ENCODE data around the gene SRL.
"Not testable (repeated sequence)": the region's sequence is repeated elsewhere in the genome, so short reads cannot be mapped to it uniquely, and the experiment has no call there.

The SRL gene

DNA sequence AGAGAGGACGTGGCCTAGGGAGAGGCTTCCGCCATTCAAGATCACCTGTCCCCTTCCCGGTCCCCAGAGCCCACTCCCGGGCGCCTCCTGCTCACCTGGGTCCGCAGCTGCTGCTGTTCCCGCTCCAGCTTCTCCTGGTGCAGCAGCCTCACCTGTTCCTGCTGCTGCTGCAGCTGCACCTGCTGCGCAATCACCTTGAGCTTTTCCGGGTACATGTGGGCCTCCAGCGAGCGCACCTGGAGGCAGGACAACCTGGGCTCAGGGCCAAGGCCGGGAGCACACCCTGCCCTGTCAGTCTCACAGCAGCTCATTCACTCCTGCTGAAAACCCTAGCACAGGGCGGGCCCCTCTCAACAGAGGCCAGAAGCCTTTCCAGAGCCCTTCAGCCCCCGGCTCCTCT is 18.5 kb upstream of the SRL start:
- DNase-seq: no peak

GRCh38 chr16:4257646-4258556 is 16.0 kb upstream of the SRL start:
- DNase-seq: no peak

DNA sequence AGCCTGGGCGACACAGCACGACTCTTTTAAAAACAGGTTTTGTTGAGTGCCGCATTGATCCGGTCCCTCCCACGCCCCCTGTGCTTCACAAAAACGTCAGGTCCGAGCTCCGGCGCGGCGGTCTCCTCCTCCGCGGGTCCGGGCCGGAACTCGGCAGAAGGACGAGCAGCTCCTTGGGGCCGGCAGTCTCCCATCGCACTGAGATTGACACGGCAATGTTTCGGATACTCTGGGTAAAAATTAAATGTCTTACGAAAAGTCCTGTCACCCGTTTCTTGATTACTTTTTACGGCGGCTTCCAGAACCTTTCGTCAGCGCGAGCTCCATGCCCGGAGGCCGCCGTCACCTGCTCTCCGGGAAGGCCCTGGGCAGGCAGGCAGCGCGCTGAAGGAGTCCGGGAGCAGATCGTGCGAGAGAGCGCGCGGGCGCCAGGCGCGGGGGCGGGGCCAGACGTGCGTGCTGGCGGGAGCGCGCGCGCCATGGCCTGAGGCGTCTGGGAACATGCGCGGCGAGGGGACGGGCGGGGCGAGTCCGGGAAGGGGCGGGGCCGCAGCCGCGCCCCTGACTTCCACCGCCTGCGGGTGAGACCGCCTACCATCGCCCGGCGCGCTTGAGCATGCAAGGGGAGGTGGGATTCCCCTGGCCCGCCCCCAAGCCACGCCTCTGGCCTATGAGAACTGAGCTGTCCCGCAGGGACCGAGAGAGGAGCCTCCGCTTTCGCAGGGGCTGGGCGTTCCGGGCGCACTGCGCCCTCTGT is 11.7 kb upstream of the SRL start:
- DNase-seq: peak; percentile 99 to 100 (median 99)

DNA sequence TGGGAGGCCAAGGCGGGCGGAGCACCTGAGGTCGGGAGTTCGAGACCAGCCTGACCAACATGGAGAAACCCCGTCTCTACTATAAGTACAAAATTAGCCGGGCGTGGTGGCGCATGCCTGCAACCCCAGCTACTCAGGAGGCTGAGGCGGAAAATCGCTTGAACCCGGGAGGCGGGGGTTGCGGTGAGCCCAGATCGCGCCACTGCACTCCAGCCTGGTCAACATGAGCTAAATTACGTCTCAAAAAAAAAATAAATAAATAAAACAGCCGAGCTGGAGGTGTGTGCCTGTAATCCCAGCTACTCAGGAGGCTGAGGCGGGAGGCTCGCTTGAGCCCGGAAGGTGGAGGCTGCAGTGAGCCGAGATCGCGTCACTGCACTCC is 11.1 kb upstream of the SRL start:
- DNase-seq: not testable (repeated sequence)

DNA sequence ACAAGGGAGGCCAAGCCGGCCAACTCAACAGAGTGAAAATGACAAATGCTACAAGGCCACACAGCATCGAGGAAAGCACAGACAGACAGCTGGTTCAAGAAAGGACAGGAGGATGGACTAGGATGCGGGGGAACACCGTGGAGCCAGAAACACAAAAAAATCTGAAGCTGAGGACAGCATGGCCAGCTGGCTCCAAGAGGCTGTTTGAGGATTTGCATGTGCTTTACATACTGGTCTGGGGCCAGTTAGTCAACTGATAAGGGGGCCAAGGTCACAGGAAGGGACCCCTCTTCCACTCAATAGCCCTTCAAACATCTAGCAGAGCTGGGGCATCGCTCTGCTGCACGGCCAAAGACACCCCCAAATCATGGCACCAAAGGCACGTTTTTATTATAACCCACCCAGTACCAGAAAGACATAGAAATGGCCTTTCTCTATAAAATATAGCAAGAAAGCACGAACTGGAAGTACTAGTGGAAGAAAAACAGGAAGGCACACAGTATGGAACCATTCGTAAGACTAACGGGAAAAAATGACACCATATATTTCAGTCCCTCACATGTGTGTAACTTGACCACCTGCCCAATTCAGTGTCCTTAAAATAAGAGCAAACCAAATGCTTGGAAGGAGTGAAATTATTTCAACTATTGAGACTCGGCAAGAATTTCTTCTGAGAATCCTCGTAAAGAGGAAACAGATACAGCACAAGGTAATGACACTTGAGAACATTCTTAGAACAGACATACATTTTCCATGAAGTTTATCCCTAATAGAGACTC is 7.8 kb upstream of the SRL start:
- DNase-seq: no peak

DNA sequence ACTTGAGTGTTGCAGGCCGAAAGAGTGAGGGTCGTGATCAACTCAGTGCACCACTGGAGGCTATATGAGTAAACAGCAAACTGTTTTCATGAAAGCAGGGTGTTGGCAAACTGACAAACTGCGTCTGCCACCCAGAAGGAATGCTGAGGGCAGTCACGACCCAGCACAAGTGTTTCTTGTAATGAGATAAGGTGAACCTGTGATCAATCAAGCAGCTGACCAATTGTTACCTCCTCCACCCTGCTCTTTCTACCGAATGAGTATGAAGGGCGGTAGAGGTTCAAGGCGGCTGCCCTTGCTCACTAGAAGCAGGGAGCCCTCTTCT is 5.5 kb upstream of the SRL start:
- no peak for DNase-seq

DNA sequence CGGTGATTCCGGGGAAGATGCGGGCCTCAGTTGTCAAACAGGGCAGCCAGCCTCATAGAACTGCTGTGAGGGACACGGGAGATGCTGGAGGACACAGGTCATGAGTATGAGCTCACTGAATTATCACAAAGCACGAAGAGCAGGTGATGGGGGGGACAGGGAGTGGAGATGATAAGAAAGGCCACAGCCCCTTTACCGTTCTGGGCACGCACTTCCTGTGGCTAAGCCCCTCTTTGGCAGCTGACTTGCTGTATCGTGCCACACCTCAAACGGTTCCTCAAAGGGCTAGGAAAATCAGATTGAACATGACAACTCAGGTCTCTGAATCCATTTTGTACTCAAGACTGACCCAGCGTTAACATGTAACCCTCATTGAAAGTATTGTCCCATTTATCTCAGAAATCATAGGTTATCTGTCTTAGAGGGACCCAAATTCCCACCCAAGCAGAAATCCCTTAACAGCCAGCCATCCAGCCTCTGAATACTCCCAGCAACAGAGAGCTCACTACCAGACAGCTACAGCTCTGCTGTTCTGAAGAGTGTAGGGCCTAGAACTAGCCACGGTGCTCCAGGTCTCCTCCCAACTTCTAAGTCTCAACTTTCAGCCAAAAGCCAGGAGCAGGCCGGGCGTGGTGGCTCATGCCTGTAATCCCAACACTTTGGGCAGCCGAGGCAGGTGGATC is 5.0 kb upstream of the SRL start:
- no peak for DNase-seq

DNA sequence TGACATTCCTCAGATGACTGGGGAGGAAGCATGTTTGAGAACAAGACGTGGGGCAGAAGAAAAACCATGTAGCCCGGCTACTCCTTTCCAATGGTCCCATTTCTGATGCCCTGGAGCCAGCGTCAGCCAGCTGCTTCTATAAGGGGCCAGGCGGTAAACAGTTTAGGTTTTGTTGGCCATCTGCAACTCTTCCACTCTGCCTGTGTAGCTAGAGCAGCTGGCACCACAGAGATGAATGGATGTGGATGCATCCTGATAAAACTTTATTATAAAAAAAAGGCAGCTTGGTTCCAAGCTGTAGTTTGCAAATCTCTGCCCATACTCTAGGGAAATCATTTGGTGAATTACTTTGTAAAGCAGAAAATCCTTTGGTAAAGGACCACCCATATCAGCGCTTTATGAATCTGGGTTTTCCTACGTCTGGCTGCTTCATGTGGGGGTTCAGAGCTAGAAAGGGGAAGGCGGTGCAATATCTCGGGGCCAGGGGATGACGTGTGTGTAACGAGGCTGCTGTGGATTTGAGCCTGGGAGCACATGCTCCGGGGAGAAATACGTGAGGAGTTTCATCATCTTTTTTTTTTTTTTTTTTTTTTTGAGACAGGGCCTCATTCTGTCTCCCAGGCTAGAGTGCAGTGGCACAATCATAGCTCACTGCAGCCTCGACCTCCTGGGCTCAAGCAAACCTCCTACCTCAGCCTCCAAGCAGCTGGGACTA is 3.4 kb upstream of the SRL start:
- DNase-seq: no peak

- DNase-seq: no peak
These were observed 2.6 kb upstream of the SRL start for GRCh38 chr16:4244254-4245076.

DNA sequence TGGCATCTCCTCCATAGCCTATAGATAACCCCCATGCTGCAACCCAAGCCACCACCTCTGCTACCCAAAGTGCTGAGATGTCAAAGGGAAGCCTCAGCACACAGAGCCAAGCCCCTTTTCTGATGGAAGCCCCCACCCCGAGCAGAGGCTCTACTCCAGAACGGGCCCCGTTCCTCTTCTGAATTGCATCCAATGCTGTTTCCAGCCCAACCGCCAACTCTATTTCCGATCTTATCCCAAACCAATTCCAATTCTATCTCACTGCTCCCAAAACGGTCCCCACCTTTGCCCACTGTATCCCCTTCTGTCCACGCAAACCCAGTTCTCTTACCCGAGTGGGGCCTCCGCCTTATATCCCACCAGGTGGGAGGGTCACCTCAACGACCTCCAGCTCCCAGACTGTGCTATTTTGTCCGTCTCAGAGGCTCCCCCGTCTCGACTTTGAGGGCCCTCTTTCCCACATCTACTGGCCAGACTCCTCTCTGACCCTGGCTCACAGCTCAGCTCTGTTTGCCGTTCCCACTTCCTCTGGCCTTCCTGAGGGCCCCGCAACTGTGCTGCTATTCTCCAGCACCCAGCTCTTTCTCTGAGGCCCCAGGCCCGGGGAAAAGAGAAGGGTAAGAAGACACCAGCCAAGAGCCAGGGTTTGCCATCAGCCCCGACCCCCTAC is 487 bp downstream of the SRL start:
- DNase-seq: no peak

- DNase-seq: no peak
These were observed 1.3 kb downstream of the SRL start for GRCh38 chr16:4240624-4241023.

DNA sequence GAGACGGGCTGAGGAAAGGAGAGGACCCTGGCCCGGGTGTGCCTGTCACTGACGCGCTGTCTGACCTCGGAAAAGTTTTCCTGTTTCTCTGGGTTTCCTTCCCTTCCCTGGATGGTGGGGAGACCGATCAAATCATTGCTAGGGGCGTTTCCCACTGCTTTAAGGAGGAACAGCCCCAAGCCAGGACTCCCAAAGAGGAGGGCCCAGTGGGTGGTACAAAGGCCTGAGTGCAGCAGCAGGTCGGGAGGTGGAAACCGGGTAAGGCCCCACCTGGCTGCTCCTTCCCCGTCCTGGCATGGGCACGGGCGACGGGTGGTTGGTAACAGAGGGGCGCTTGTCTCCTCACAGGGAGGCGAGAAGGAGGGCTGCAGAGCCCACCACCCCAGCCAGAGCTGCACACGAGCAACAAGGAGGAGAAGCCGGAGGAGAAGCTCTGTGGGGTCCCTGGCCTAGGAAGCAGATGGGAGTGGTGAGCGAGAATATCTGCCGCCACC is 2.2 kb downstream of the SRL start:
- DNase-seq: no peak

DNA sequence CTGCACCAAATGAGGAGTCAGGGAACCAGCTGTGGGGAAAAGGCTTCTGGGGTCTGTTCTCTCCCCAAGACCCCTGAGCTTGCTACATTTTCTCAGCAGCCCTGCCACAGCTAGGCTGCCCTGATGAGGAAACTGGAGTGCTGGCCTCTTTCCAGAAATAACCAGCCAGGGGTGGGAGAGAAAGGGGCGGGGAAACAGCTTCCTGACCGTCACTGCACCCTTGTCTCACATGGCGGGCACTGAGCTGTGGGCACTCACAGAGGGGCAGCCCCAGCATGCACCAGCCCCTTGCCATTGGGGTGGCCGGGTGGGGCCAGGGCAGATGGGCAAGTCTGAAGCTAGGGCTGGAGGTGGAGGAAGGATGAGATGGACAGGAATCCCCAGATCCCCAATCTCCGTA is 2.9 kb downstream of the SRL start:
- no peak for DNase-seq

DNA sequence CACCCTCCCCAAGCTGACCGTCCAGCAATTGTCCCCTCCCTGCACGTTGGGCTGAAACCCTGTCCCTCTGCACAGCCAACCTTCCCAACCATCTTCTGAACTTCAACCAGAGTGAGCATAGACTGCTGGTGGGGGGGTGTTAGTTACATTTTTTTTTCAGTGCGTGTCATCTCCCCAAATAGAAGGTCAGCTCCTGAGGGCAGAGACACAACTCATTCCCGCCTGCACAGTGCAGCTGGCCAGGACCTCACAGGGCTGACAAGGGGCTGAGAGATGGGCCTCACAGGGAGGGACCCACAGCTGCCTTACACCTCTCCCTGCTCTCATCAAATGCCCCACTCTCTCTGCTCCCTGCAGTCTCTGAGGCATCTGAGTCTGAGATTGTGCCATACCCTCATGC is 8.4 kb downstream of the SRL start:
- no peak for DNase-seq

DNA sequence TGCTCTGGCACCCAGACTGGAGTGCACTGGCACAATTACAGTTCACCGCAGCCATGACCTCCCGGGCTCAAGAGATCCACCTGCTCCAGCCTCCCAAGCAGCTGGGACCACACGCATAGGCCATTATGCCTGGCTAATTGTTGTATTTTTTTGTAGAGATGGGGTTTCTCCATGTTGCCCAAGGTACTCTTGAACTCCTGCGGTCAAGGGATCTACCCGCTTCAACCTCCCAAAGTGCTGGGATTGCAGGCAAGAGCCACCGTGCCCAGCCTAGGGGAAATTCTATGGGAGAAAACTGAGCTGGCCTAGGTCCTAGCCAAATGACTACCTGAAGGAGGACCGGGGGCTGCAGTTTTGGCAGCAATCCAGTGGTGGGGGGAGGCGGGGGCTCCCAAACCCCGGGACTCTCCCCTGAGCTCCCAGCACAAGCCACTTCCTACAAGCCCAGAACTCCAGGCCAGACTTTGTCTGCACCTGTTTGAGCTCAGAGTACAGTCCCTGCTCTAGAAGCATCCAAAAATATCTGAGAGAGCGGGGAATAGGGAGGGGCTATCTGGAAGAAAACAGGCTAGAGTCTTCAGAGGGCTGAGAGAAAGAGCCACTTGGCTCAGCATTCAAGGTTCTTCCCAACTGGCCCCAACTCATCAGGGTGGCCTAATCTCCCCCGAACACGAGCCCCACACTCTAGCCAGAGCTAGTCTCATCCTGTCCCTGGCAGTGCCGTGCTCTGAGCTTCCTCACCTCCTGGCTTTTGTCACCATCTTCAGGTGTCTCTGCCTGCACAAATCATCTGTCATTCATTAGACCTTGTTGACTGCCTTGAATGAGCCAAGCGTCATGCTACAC is 9.1 kb downstream of the SRL start:
- no peak for DNase-seq

DNA sequence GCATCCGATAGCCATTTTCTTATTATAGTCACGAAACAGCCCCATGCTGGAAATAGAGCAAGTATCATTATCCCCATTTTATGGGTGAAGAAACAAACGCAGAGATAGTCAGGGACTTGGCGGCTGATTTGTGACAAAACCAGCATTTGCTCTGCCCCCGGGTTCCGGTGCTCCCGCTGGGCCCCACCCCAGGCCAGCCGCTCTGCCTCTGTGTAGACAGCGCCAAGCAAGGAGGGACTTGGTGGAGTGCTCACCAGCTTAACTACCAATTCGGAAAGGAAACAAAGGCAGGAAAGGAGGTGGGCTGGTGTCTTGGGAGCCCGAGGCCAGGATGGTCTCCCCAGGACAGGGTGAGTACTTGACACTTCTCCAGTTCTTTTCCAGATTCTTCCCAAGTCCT is 10.0 kb downstream of the SRL start:
- DNase-seq: no peak

DNA sequence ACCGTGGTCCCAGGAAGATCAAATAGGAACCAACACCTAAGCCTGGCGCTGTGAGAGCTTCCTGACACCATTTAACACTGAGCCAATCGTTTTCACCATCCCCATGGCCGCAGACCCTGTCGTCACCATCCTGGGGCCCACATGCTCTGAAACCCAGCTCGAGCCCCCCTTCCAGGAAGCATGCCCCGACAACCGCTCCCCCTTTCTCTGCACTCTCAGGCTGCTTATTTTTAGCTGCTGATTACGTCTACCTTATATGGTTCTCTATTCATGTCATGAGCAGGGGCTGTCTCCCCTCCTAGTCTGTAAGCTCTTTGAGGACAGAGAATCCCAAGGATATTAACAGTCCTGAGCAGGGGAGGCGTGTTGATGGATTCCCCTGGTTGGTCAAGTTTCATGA is 10.5 kb downstream of the SRL start:
- no peak for DNase-seq

GRCh38 chr16:4227040-4227332 is 14.9 kb downstream of the SRL start:
- no peak for DNase-seq

- no peak for DNase-seq
These were observed 15.4 kb downstream of the SRL start for GRCh38 chr16:4226251-4227039.

All from T-helper 1 cell (primary cell).